GM12878 (cell line): ENCODE data around the gene KDELR1. TPM values are rescaled to one million over a fixed set of nuclear protein-coding genes. Genes with fewer than 3 reads are reported as not detected.
"Not testable (repeated sequence)": the region's sequence is repeated elsewhere in the genome, so short reads cannot be mapped to it uniquely, and the experiment has no call there.

Experiments
- ATAC-seq: fragments of 200-7000 bp; cut with Tn5 transposase; 3 replicates; pipeline ENCODE4 v1.9.1; 2020; ENCODE audit warnings: mild to moderate bottlenecking, moderate library complexity
- BruUV-seq: library from RNA; stranded (reverse); fragments of 400-500 nt; replicated peaks from 2 replicates; lab custom pipeline; 2021; lab: Mats Ljungman, UMichigan
- CTCF ChIA-PET: fragments of 300-600 bp; sonication (Branson Sonifier 250); formaldehyde crosslinking; extraction: SDS; loops from one replicate; lab custom pipeline; 2021; ENCODE audit warnings: inconsistent platforms; lab: Yijun Ruan, JAX
- POLR2A ChIA-PET: fragments of 350-600 bp; formaldehyde crosslinking; extraction: SDS; loops from one replicate; lab custom pipeline; 2021; ENCODE audit warnings: inconsistent platforms; lab: Charles Lee
- RAD21 ChIA-PET: fragments of 300-600 bp; sonication (Branson Sonifier 250); formaldehyde crosslinking; loops from one replicate; lab custom pipeline; 2023; ENCODE audit warnings: antibody characterized with exemption; ENCODE audit not compliant: unreplicated experiment; lab: Charles Lee
- SMC1A ChIA-PET: fragments of 300-600 bp; sonication (Branson Sonifier 250); formaldehyde crosslinking; loops from one replicate; lab custom pipeline; 2023; ENCODE audit not compliant: unreplicated experiment, uncharacterized antibody; lab: Charles Lee
- DNase-seq: peaks from one replicate; pipeline ENCODE4 v3.0.0-alpha.2; 2011; ENCODE audit warnings: low read depth, low spot score
- FAIRE-seq: peaks from 3 replicates; lab custom pipeline; 2011; peaks lifted over from hg19 to GRCh38; lab: Jason Lieb, UNC
- H2AFZ ChIP-seq: 2 replicates; pipeline ENCODE4 v1.6.0; 2011; ENCODE audit warnings: low read depth, low read length, control low read depth; ENCODE audit not compliant: control insufficient read depth
- H3K27ac ChIP-seq: 2 replicates; pipeline ENCODE4 v1.5.1; 2011; ENCODE audit warnings: control low read depth; ENCODE audit not compliant: control insufficient read depth, insufficient read depth
- H3K27me3 ChIP-seq, 2 experiments: replicated peaks in 1 of 2; 2 replicates each; pipeline versions ENCODE4 v1.6.0 to v1.6.1; 2011; ENCODE audit warnings: low read length in 1 of 2; ENCODE audit not compliant: control insufficient read depth in 2 of 2, insufficient read depth in 2 of 2
- H3K36me3 ChIP-seq, 2 experiments: 2 replicates each; pipeline ENCODE4 v1.5.1; 2011; ENCODE audit warnings: low read length in 1 of 2; ENCODE audit not compliant: control insufficient read depth in 2 of 2, insufficient read depth in 2 of 2
- H3K4me1 ChIP-seq: 2 replicates; pipeline ENCODE4 v1.6.1; 2011; ENCODE audit warnings: mild to moderate bottlenecking, low read length, moderate library complexity, mixed read lengths; ENCODE audit not compliant: control insufficient read depth, insufficient read depth
- H3K4me2 ChIP-seq: 2 replicates; pipeline ENCODE4 v1.6.0; 2011; ENCODE audit warnings: control low read depth; ENCODE audit not compliant: control insufficient read depth, insufficient read depth
- H3K4me3 ChIP-seq: fragments of 200-600 bp; sonication (generic); 2 replicates; pipeline ENCODE4 v1.5.1; 2016
- H3K79me2 ChIP-seq: 2 replicates; pipeline ENCODE4 v1.6.0; 2011; ENCODE audit warnings: low read length; ENCODE audit not compliant: control insufficient read depth, insufficient read depth
- H3K9ac ChIP-seq: 2 replicates; pipeline ENCODE4 v1.8.0; 2011; ENCODE audit warnings: low read length, control low read depth, mixed read lengths; ENCODE audit not compliant: control insufficient read depth, insufficient read depth
- H3K9me3 ChIP-seq: replicated peaks from 3 replicates; pipeline ENCODE4 v1.5.1; 2011; ENCODE audit warnings: mild to moderate bottlenecking, low read length; ENCODE audit not compliant: control insufficient read depth, insufficient read depth
- H4K20me1 ChIP-seq: 2 replicates; pipeline ENCODE4 v1.6.0; 2011; ENCODE audit not compliant: control insufficient read depth, insufficient read depth
- CREB1 ChIP-seq: IDR thresholded peaks from 2 replicates; pipeline ENCODE4 v1.6.1; 2012; ENCODE audit warnings: low read depth, mild to moderate bottlenecking, inconsistent platforms
- WGBS: methylation state at CpG from one replicate; pipeline ENCODE4 v1.1.6; 2016; ENCODE audit warnings: low lambda C conversion rate; ENCODE audit not compliant: insufficient replicate concordance, insufficient coverage; ENCODE audit errors: missing lambda C conversion rate; 5-methylcytosine and 5-hydroxymethylcytosine counted together
- in situ Hi-C: fragments of 300-500 bp; cut with MboI; formaldehyde crosslinking; loops from 9 replicates; pipeline ENCODE4 v1.14.3; 2018; ENCODE audit warnings: mixed read lengths
- intact Hi-C: fragments of 100-400 bp; cut with micrococcal nuclease; formaldehyde crosslinking; loops from one replicate; pipeline ENCODE4 v1.14.2; 2022; ENCODE audit not compliant: unreplicated experiment
- polyA plus RNA-seq, 11 experiments: library from polyadenylated mRNA; depleted of rRNA in 4 of 11; unstranded in 6 of 11; stranded (reverse) in 5 of 11; fragments of >200 nt; fragmentation: Nextera tagmentation in 4 of 11; fragmentation: Illumina TruSeq in 1 of 11; extraction: Ambion mirVana in 4 of 11; extraction: Trizol in 1 of 11; gene quantifications; 1 replicate in 1 of 11; 2 replicates in 10 of 11; pipeline versions ENCODE4 v1.2.1 to v1.2.3, GENCODE V29; 2011 to 2016; ENCODE audit warnings: inconsistent platforms in 2 of 11, missing spikeins in 2 of 11, low read depth in 1 of 11
- total RNA-seq, 4 experiments: library from RNA; depleted of rRNA in 3 of 4; stranded (reverse); fragments of >200 nt in 3 of 4; fragmentation: Illumina TruSeq in 1 of 4; extraction: Trizol in 1 of 4; gene quantifications; 2 replicates each; pipeline versions ENCODE4 v1.2.1 to v1.2.3, GENCODE V29; 2013 to 2021
- TF ChIP-seq, protein P1 (sequence below): fragments of 450-650 bp; formaldehyde crosslinking; IDR thresholded peaks from 2 replicates; pipeline ENCODE4 v1.5.0; 2022; ENCODE audit warnings: mild to moderate bottlenecking, missing genetic modification characterization

Gene KDELR1
- total and polyA plus RNA-seq, 10 of the 15 experiments (the other 5 are each of a cell fraction or from before 2014, with no cell fraction given): 2.3 to 71.0 (median 45.2) TPM

DNA sequence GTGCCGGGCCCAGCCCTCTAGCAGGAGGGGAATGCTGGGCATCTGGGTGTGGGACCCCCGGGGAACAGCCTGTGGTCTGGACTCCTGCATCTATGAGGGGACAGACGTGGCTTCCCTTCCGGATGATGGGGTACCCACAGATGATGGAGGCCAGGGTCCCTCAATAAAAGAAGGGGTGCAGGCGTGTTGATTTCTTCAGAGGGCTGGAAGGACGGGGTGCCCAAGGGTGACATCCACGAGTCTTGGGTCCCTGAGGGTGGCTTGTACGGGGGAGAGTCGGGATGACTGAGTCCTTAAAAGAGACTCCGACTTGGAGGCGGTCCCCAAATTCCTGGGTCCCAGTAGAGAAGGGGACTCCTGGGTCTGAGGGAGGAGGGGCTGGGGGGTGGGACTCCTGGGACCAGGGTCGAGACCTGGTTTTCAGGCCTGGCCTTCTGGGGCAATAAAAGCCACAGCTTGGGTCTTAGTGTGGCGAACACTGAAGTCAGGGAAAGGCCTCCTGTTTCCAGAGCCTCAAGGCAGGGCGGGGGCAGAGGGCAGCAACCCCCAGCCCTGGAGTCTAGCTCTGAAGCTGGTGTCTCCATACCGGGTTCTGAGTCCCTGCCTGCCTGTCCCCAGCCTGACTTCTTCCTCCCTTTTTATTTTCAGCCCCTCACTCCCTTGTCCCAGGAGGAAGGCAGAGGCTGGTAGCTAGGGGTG, 1.7 kb upstream of the KDELR1 start (continued):
- TF ChIP-seq, protein P1, sequence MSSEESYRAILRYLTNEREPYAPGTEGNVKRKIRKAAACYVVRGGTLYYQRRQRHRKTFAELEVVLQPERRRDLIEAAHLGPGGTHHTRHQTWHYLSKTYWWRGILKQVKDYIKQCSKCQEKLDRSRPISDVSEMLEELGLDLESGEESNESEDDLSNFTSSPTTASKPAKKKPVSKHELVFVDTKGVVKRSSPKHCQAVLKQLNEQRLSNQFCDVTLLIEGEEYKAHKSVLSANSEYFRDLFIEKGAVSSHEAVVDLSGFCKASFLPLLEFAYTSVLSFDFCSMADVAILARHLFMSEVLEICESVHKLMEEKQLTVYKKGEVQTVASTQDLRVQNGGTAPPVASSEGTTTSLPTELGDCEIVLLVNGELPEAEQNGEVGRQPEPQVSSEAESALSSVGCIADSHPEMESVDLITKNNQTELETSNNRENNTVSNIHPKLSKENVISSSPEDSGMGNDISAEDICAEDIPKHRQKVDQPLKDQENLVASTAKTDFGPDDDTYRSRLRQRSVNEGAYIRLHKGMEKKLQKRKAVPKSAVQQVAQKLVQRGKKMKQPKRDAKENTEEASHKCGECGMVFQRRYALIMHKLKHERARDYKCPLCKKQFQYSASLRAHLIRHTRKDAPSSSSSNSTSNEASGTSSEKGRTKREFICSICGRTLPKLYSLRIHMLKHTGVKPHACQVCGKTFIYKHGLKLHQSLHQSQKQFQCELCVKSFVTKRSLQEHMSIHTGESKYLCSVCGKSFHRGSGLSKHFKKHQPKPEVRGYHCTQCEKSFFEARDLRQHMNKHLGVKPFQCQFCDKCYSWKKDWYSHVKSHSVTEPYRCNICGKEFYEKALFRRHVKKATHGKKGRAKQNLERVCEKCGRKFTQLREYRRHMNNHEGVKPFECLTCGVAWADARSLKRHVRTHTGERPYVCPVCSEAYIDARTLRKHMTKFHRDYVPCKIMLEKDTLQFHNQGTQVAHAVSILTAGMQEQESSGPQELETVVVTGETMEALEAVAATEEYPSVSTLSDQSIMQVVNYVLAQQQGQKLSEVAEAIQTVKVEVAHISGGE (CRISPR knock-in tag): no peak
- no peak for TF ChIP-seq CREB1

DNA sequence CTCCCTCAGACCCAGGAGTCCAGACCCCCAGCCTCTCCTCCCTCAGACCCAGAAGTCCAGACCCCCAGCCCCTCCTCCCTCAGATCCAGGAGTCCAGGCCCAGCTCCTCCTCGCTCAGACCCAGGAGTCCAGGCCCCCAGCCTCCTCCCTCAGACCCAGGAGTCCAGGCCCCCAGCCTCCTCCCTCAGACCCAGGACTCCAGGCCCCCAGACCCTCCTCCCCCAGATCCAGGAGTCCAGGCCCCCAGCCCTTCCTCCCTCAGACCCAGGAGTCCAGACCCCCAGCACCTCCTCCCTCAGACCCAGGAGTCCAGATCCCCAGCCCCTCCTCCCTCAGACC, 624 bp upstream of the KDELR1 start:
- H3K4me3 ChIP-seq, H3K4me1 ChIP-seq, H3K9ac ChIP-seq, BruUV-seq, FAIRE-seq, DNase-seq, intact Hi-C loops, H3K4me2 ChIP-seq, H2AFZ ChIP-seq, H3K27ac ChIP-seq, in situ Hi-C loops, H3K9me3 ChIP-seq, ATAC-seq, H4K20me1 ChIP-seq: not testable (repeated sequence)
- Histone ChIP-seq H3K79me2 (peaks cover 19% of the 10 kb centered on the region), H3K36me3 (peaks cover 3 to 11% of the 10 kb centered on the region in 2 experiments), H3K27me3 (peaks cover 13 to 16% of the 10 kb centered on the region in 2 experiments)
- ChIA-PET POLR2A (interaction anchor here (2.4 kb wide), 1 partner anchor 28 kb away, joined by 16 read pairs; the partner anchor contains the start of genes SYNGR4 and TMEM143), SMC1A (interaction anchor here (0.7 to 2.0 kb wide), 9 partner anchors 9 to 98 kb away, joined by 3 to 8 read pairs (median 5); partner anchors contain the start of genes GRWD1, SYNGR4 and TMEM143), RAD21 (interaction anchor here (0.5 to 2.2 kb wide), 15 partner anchors 11 to 1043 kb away, joined by 3 to 17 read pairs (median 3); partner anchors contain the start of genes DHX34, GRWD1, SYNGR4 and TMEM143), CTCF (interaction anchor here (0.8 to 2.4 kb wide), 35 partner anchors 9 to 225 kb away, joined by 3 to 24 read pairs (median 5); partner anchors contain the start of genes EMP3, GRWD1, KCNJ14 and SYNGR4)
- WGBS: 0% methylated on average over 1 of the region's 1 CpG
